ENCODE measurements around the gene ITFG2.
A peak's percentile ranks its signal among the peaks of the same experiment; 100 is the strongest.
"Not testable (repeated sequence)": the region's sequence is repeated elsewhere in the genome, so short reads cannot be mapped to it uniquely, and the experiment has no call there.

Gene ITFG2

GRCh38 chr12:2812290-2813213 is at the start of gene ITFG2:
ITFG2 (plus strand) TSS chr12:2812668; CDS start chr12:2812761, 93 bp downstream.
- DNase-seq (ENCODE audit: low spot score): peak; percentile 98

- DNase-seq (ENCODE audit: low spot score): no peak
These were observed 48.1 kb upstream of the ITFG2 start for GRCh38 chr12:2764398-2764797.

GRCh38 chr12:2765052-2765451 is 47.4 kb upstream of the ITFG2 start:
- DNase-seq (ENCODE audit: low spot score): no peak

- no peak for DNase-seq (ENCODE audit: low spot score)
These were observed 46.9 kb upstream of the ITFG2 start for GRCh38 chr12:2765608-2766007.

GRCh38 chr12:2768224-2768961 is 44.1 kb upstream of the ITFG2 start:
- no peak for DNase-seq (ENCODE audit: low spot score)

GRCh38 chr12:2769866-2770533 is 42.5 kb upstream of the ITFG2 start:
- no peak for DNase-seq (ENCODE audit: low spot score)

- DNase-seq (ENCODE audit: low spot score): not testable (repeated sequence)
These were observed 41.9 kb upstream of the ITFG2 start for GRCh38 chr12:2770544-2770943.

GRCh38 chr12:2772370-2772769 is 40.1 kb upstream of the ITFG2 start:
- no peak for DNase-seq (ENCODE audit: low spot score)

- DNase-seq (ENCODE audit: low spot score): no peak
These were observed 39.1 kb upstream of the ITFG2 start for GRCh38 chr12:2773199-2773875.

- no peak for DNase-seq (ENCODE audit: low spot score)
These were observed 37.0 kb upstream of the ITFG2 start for GRCh38 chr12:2775431-2775830.

GRCh38 chr12:2776129-2776806 is 36.2 kb upstream of the ITFG2 start:
- no peak for DNase-seq (ENCODE audit: low spot score)

- no peak for DNase-seq (ENCODE audit: low spot score)
These were observed 33.2 kb upstream of the ITFG2 start for GRCh38 chr12:2779281-2779680.

GRCh38 chr12:2783936-2784600 is 28.4 kb upstream of the ITFG2 start:
- DNase-seq (ENCODE audit: low spot score): peak; percentile 39

- DNase-seq (ENCODE audit: low spot score): no peak
These were observed 27.5 kb upstream of the ITFG2 start for GRCh38 chr12:2785017-2785416.

- DNase-seq (ENCODE audit: low spot score): no peak
These were observed 21.4 kb upstream of the ITFG2 start for GRCh38 chr12:2791089-2791488.

GRCh38 chr12:2792671-2793500 is 19.6 kb upstream of the ITFG2 start:
- DNase-seq (ENCODE audit: low spot score): no peak

GRCh38 chr12:2793561-2793960 is 18.9 kb upstream of the ITFG2 start:
- no peak for DNase-seq (ENCODE audit: low spot score)

- no peak for DNase-seq (ENCODE audit: low spot score)
These were observed 18.2 kb upstream of the ITFG2 start for GRCh38 chr12:2794191-2794735.

GRCh38 chr12:2794736-2795289 is 17.7 kb upstream of the ITFG2 start, which contains the start of gene FKBP4:
FKBP4 (plus strand) TSS chr12:2794970; CDS start chr12:2795140, 170 bp downstream.
- peak; percentile 85 for DNase-seq (ENCODE audit: low spot score)
